PC-3 (cell line): ENCODE data around the gene TPSG1. TPM values are rescaled to one million over a fixed set of nuclear protein-coding genes. Genes with fewer than 3 reads are reported as not detected.

Experiments used
- ATAC-seq: fragments of 200-7000 bp; cut with Tn5 transposase; 2 replicates; pipeline ENCODE4 v1.9.1; 2020; ENCODE audit warnings: mild to moderate bottlenecking, moderate library complexity
- BruUV-seq: library from RNA; stranded (reverse); fragments of 400-500 nt; replicated peaks from 2 replicates; lab custom pipeline; 2021; lab: Mats Ljungman, UMichigan
- CTCF ChIA-PET: fragments of 300-600 bp; sonication (Branson Sonifier 250); formaldehyde crosslinking; loops from one replicate; lab custom pipeline; 2022; ENCODE audit warnings: antibody characterized with exemption; lab: Charles Lee
- POLR2A ChIA-PET: fragments of 300-600 bp; sonication (Branson Sonifier 250); formaldehyde crosslinking; loops from one replicate; lab custom pipeline; 2022; ENCODE audit warnings: antibody characterized with exemption; ENCODE audit not compliant: unreplicated experiment; lab: Charles Lee
- DNase-seq: peaks from one replicate; pipeline ENCODE4 v3.0.0-alpha.2; 2015
- H2AFZ ChIP-seq: fragments of 300-600 bp; sonication (generic); 2 replicates; pipeline ENCODE4 v1.6.0; 2016; ENCODE audit warnings: antibody characterized with exemption, low read length
- H3F3A ChIP-seq: fragments of 300-600 bp; sonication (generic); one replicate; pipeline ENCODE4 v1.6.0; 2017; ENCODE audit warnings: antibody characterized with exemption, low read length, control low read depth, mild to moderate bottlenecking; ENCODE audit not compliant: unreplicated experiment
- H3K27ac ChIP-seq: fragments of 300-600 bp; sonication (generic); 2 replicates; pipeline ENCODE4 v1.5.1; 2016; ENCODE audit warnings: mild to moderate bottlenecking, low read length
- H3K27me3 ChIP-seq: fragments of 300-600 bp; sonication (generic); 2 replicates; pipeline ENCODE4 v1.6.1; 2016; ENCODE audit warnings: low read length, mixed read lengths
- H3K36me3 ChIP-seq: fragments of 300-600 bp; sonication (generic); 2 replicates; pipeline ENCODE4 v1.6.1; 2016; ENCODE audit warnings: low read depth, mixed run types, low read length, mixed read lengths
- H3K4me1 ChIP-seq: fragments of 300-600 bp; sonication (generic); 2 replicates; pipeline ENCODE4 v1.5.1; 2016; ENCODE audit warnings: low read length; ENCODE audit not compliant: insufficient read depth
- H3K4me2 ChIP-seq: fragments of 300-600 bp; sonication (generic); 2 replicates; pipeline ENCODE4 v1.6.0; 2016; ENCODE audit warnings: low read length
- H3K4me3 ChIP-seq: fragments of 300-600 bp; sonication (generic); 2 replicates; pipeline ENCODE4 v1.5.1; 2016; ENCODE audit warnings: mild to moderate bottlenecking, low read length, mixed read lengths
- H3K79me2 ChIP-seq: fragments of 300-600 bp; sonication (generic); 2 replicates; pipeline ENCODE4 v1.6.1; 2017; ENCODE audit warnings: low read length, mixed read lengths
- H3K9ac ChIP-seq: fragments of 300-600 bp; sonication (generic); 2 replicates; pipeline ENCODE4 v1.6.0; 2016; ENCODE audit warnings: mild to moderate bottlenecking, low read length
- H3K9me2 ChIP-seq: fragments of 300-600 bp; sonication (generic); replicated peaks from 2 replicates; pipeline ENCODE4 v1.6.1; 2016; ENCODE audit warnings: mixed run types, low read length, mixed read lengths
- H3K9me3 ChIP-seq: fragments of 300-600 bp; sonication (generic); 2 replicates; pipeline ENCODE4 v1.6.1; 2016; ENCODE audit warnings: low read length, mixed read lengths
- H4K20me1 ChIP-seq: fragments of 300-600 bp; sonication (generic); 2 replicates; pipeline ENCODE4 v1.6.1; 2016; ENCODE audit warnings: low read length, mixed read lengths
- CTCF ChIP-seq: fragments of 300-600 bp; sonication (generic); conservative IDR thresholded peaks from 2 replicates; pipeline ENCODE4 v1.5.1; 2017; ENCODE audit warnings: antibody characterized with exemption, low read depth, mild to moderate bottlenecking, low read length
- EZH2 ChIP-seq: fragments of 300-600 bp; sonication (generic); IDR thresholded peaks from one replicate; pipeline ENCODE4 v1.6.1; 2017; ENCODE audit warnings: antibody characterized with exemption, mild to moderate bottlenecking, low read length; ENCODE audit not compliant: unreplicated experiment
- EZH2phosphoT487 ChIP-seq: fragments of 300-600 bp; sonication (generic); IDR thresholded peaks from 2 replicates; pipeline ENCODE4 v1.6.1; 2018; ENCODE audit warnings: mild to moderate bottlenecking, antibody characterized with exemption, low read length, borderline replicate concordance
- intact Hi-C: fragments of 100-400 bp; cut with micrococcal nuclease; formaldehyde crosslinking; loops from 2 replicates; pipeline ENCODE4 v1.9.0; 2023
- total RNA-seq: library from RNA; depleted of rRNA; stranded (reverse); fragments of >200 nt; gene quantifications from 2 replicates; pipeline ENCODE4 v1.2.3, GENCODE V29; 2014

Gene TPSG1
- total RNA-seq, 1 experiment from 2014 or later, result not detected

- no peak overlapping the region for H3K4me3 ChIP-seq
- H4K20me1 ChIP-seq, result no peaks in the 10 kb centered on the region
- BruUV-seq, result no TSS peak
- POLR2A ChIA-PET, result no interaction called here
- ATAC-seq (no peak), DNase-seq (no peak)
- H3K9ac ChIP-seq, result no peak overlapping the region
- no peaks in the 10 kb centered on the region for H3K9me3 ChIP-seq
- H3K4me1 ChIP-seq, result no peaks in the 10 kb centered on the region
- TF ChIP-seq CTCF (no peak), EZH2 (no peak), EZH2phosphoT487 (no peak)
- CTCF ChIA-PET, result no interaction called here
- no peaks in the 10 kb centered on the region for H3K27me3 ChIP-seq
- no peaks in the 10 kb centered on the region for H3K36me3 ChIP-seq
- H3F3A ChIP-seq, result no peaks in the 10 kb centered on the region
- no peak overlapping the region for H3K27ac ChIP-seq
- H3K9me2 ChIP-seq, result no peaks in the 10 kb centered on the region
- H3K4me2 ChIP-seq, result no peak overlapping the region
- no peak overlapping the region for H2AFZ ChIP-seq
- no peaks in the 10 kb centered on the region for H3K79me2 ChIP-seq
- intact Hi-C loops, result no loop called here
Measured at GRCh38 chr16:1206326-1206725, 18.7 kb downstream of the TPSG1 start.

GRCh38 chr16:1204933-1205332 is 20.1 kb downstream of the TPSG1 start:
- H3K27me3 ChIP-seq, result no peaks in the 10 kb centered on the region
- CTCF ChIA-PET, result no interaction called here
- ATAC-seq, result no peak

GRCh38 chr16:1202274-1202673 is 22.8 kb downstream of the TPSG1 start:
- Histone ChIP-seq H3K36me3 (no peaks in the 10 kb centered on the region), H3K27me3 (no peaks in the 10 kb centered on the region), H3K9ac (no peak overlapping the region), H3F3A (no peaks in the 10 kb centered on the region), H3K79me2 (no peaks in the 10 kb centered on the region), H3K4me1 (no peaks in the 10 kb centered on the region), H3K27ac (no peak overlapping the region), H4K20me1 (no peaks in the 10 kb centered on the region), H2AFZ (no peak overlapping the region), H3K9me2 (no peaks in the 10 kb centered on the region), H3K9me3 (no peaks in the 10 kb centered on the region), H3K4me3 (no peak overlapping the region), H3K4me2 (no peak overlapping the region)
- TF ChIP-seq EZH2, result no peak
- TF ChIP-seq EZH2phosphoT487, result no peak
- no peak for TF ChIP-seq CTCF
- BruUV-seq, result no TSS peak
- ATAC-seq (no peak), DNase-seq (no peak)
- intact Hi-C loops, result no loop called here
- ChIA-PET POLR2A (no interaction called here), CTCF (no interaction called here)

More at GRCh38 chr16:1204933-1205332, 20.1 kb downstream of the TPSG1 start:
- H3K36me3 ChIP-seq, result no peaks in the 10 kb centered on the region
- no peaks in the 10 kb centered on the region for H3F3A ChIP-seq
- H3K9me2 ChIP-seq, result no peaks in the 10 kb centered on the region
- no peak overlapping the region for H3K9ac ChIP-seq
- no peak overlapping the region for H3K4me2 ChIP-seq
- H3K4me1 ChIP-seq, result no peaks in the 10 kb centered on the region
- BruUV-seq, result no TSS peak
- TF ChIP-seq CTCF (no peak), EZH2 (no peak), EZH2phosphoT487 (no peak)
- intact Hi-C loops, result no loop called here
- no peaks in the 10 kb centered on the region for H4K20me1 ChIP-seq
- no peak for DNase-seq
- no peak overlapping the region for H3K4me3 ChIP-seq
- no peak overlapping the region for H3K27ac ChIP-seq
- H2AFZ ChIP-seq, result no peak overlapping the region
- no peaks in the 10 kb centered on the region for H3K9me3 ChIP-seq
- H3K79me2 ChIP-seq, result no peaks in the 10 kb centered on the region
- POLR2A ChIA-PET, result no interaction called here
